Mononuclear cell (primary cell): ENCODE results near the gene LIFR. TPM values are rescaled to one million over a fixed set of nuclear protein-coding genes. Genes with fewer than 3 reads are reported as not detected.

Experiments
- H3K27me3 ChIP-seq: 2 replicates; pipeline ENCODE4 v1.6.0; 2011; ENCODE audit warnings: low read length, control low read depth; ENCODE audit not compliant: insufficient read depth
- H3K4me1 ChIP-seq: 2 replicates; pipeline ENCODE4 v1.5.1; 2011; ENCODE audit warnings: mild to moderate bottlenecking, low read length, control low read depth; ENCODE audit not compliant: insufficient read depth
- H3K4me3 ChIP-seq: 2 replicates; pipeline ENCODE4 v1.5.1; 2011; ENCODE audit warnings: mild to moderate bottlenecking, low read length, moderate library complexity
- H3K9me3 ChIP-seq: 2 replicates; pipeline ENCODE4 v1.5.1; 2011; ENCODE audit warnings: low read depth, mild to moderate bottlenecking, control low read depth, low read length
- total RNA-seq: library from RNA; depleted of rRNA; stranded (reverse); fragments of >200 nt; gene quantifications from one replicate; pipeline ENCODE4 v1.2.3, GENCODE V29; 2012

Gene LIFR
- total RNA-seq, 1 donor = 0.31 TPM

DNA sequence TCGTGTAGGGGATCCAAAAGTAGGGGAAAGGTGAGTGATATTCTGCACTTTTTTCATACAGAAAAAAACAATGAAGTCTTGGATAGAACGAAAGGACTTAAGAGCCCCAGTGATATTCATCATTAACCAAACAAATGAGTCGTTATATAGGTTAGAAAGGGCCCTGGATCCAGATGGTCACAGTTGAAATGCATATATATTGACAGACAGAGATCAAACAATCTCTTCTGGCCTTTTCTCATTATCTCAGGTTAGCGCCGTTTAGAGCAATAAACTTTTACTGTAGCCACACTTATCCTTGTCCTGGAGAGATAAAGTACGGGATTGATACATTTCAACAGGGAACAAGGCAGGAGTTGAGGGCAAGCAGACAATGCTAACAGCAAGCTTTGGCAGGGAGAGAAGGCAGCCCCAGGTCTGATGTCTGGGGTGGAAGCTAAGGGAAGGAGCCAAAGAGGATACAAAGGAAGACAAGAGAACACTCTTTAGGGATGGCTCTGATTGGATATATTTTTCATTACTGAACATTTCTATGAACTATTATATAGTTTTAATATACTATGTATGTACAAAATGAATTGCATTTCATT lies 77.0 kb downstream of the LIFR start:
- Histone ChIP-seq H3K27me3 (peaks cover 76% of the 10 kb centered on the region), H3K4me1 (no peaks in the 10 kb centered on the region), H3K9me3 (no peaks in the 10 kb centered on the region), H3K4me3 (no peak overlapping the region)

DNA sequence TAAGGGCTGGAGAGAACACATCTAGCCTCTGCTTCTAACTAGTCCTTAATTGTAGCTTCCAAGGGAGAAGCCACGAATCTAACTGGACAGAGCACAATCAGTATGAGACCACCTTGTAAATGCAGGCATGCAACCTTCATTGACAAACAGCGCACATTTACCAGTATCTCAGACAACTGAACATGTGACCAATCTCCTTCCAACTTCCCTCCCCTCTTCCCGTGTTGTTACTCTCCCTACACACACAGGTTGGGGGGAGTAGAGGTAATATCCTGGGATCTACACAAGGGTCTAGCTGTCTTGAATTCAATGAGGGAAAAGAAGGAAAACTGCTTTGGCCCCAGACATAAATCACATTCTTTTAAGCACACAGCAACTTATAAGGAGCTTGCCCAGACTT lies 77.6 kb downstream of the LIFR start:
- peaks cover 80% of the 10 kb centered on the region for H3K27me3 ChIP-seq
- no peak overlapping the region for H3K4me3 ChIP-seq
- H3K4me1 ChIP-seq = no peaks in the 10 kb centered on the region
- H3K9me3 ChIP-seq = no peaks in the 10 kb centered on the region

DNA sequence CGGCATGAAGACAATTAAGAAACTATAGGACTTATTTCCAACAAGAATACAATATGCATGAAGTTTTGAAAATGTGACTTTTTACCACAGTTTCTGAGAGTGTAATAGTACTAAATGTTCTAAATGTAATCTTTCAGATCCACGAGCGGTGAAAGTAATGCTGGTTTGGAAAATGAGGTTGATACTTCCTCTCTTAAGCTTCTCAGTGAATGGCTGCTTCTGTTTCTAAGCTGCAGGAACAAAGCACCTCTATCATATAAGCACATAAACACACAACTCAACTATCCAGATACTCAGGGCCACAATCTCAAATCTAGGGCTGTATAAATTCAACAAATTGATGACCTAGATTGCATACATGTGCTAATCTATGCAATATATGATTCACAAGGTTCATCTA lies 78.3 kb downstream of the LIFR start:
- Histone ChIP-seq H3K4me3 (no peak overlapping the region), H3K27me3 (peaks cover 81% of the 10 kb centered on the region), H3K9me3 (no peaks in the 10 kb centered on the region), H3K4me1 (no peaks in the 10 kb centered on the region)

DNA sequence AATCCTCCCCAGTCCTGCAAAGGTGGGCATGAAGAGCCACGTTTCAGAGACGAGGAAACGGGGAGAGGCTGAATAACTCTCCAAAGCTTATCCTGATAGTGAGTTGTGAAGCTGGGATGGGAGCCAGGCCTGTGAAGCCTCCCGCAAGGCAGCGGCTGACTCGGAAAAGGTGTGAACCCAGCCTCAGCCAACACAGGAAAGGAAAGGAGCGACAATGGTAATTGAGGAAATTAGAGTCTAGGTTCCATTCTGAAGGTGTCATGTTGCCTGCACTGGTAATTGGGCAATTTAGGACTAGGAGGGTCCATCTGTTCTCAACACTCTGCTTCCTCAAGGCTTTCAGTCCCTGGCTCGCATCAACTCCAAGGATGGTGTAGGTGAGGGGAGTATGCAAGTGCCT lies 83.4 kb downstream of the LIFR start:
- Histone ChIP-seq H3K4me3 (no peak overlapping the region), H3K27me3 (peaks cover 81% of the 10 kb centered on the region), H3K4me1 (no peaks in the 10 kb centered on the region), H3K9me3 (no peaks in the 10 kb centered on the region)

DNA sequence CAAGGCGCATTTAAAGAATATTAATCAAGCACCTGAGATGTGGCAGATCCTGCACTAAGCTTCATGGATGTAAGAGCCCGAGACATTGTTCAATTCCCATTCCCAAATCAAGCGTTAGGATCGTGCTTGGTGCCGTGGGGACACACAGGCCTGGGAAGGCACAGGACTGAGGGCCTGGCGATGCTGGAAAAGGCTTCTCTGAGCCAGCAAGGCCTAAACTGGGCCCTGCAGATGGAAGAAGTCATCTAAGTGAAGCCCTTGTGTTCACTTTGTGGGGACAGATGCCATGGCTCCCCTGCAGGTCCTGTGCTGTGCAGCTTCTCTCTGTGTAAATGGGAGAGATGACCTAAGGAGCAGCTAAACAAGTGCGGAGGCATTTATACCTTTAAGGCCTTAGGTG lies 83.9 kb downstream of the LIFR start:
- Histone ChIP-seq H3K27me3 (peaks cover 81% of the 10 kb centered on the region), H3K4me1 (no peaks in the 10 kb centered on the region), H3K4me3 (no peak overlapping the region), H3K9me3 (no peaks in the 10 kb centered on the region)

DNA sequence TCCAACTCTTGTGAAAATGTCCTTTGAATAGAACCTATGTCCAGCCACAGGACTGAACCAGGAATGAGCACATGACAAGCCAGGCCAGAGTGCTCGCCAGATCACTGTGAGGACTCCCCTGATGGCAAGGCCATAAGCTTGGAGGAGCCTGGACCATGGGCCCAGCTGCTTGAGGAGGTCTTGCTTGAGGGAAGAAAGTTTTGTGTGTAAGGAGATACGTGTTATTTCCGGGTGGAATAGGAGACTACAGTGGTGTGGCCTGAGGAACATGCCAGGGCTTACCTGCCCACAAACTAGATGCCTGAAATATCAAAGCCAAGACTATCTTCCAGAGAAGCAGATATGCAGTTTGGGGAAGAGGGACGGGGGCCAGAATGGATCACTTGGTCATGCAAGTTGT lies 84.7 kb downstream of the LIFR start:
- Histone ChIP-seq H3K27me3 (peaks cover 75% of the 10 kb centered on the region), H3K4me3 (no peak overlapping the region), H3K9me3 (no peaks in the 10 kb centered on the region), H3K4me1 (no peaks in the 10 kb centered on the region)

DNA sequence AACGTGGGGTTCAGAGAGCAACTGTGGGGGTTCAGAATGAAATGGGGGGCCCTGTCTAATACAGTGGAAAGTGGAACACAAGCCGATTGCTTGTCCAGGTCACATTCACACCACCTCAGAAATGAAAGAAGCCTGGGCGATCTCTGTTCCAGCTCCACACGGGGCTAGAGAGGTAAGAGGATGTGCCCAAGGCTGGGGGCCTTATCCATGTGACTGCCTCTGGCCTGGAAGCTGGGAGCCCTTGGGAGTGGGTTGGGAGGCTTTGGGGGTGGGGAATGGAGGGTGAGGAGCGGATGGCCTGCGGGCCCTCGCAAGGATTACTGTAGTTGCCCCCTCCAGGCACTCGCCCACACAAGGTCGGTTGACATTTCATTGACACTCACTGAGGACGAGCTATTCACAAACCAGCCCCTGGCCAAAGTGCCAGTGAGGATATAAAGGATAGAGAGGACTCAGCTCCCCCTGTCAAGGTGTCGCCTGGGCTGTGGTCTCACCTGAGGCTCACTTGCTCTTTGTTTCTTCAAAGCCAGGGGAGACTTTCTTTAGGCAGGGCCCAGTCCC lies 86.7 kb downstream of the LIFR start:
- no peaks in the 10 kb centered on the region for H3K4me1 ChIP-seq
- H3K4me3 ChIP-seq = no peak overlapping the region
- H3K27me3 ChIP-seq = peaks cover 72% of the 10 kb centered on the region
- no peaks in the 10 kb centered on the region for H3K9me3 ChIP-seq

DNA sequence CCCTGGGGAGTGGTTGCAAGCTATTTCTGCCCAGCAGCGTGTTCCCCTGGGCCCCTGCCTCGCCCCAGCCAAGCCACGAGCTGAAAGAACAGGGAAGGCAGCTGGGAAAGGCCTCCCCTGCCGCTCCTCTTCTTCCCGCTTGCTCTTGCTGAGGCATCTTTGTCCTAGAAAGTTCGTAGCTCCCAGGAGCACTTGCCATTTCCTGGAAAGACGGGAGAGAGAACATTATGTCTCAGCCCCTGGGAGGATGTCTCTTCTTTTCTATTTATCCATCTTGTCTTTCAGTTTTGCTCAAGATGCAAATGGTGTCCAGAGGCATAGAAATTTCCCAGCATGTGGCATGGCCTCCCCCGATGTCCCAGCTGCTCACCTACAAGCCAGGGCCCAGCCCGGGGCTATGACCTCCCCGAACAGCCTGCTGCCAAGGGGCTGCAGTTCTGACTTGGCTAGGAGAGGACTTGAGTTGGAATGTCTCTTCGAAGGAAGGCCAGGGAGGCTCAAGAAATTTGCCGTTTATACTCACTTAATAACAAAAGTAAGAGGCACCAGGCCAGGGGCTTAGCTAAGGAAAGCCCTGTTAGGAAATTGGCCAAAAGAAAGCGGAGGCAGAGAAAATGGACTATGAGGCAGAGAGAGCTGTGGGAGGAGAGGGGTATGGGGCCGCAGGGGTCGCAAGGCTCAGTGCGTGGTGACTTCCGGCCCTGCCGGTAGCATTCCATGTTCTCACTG lies 87.3 kb downstream of the LIFR start:
- no peak overlapping the region for H3K4me3 ChIP-seq
- H3K4me1 ChIP-seq = no peaks in the 10 kb centered on the region
- H3K9me3 ChIP-seq = no peaks in the 10 kb centered on the region
- H3K27me3 ChIP-seq = peaks cover 72% of the 10 kb centered on the region

DNA sequence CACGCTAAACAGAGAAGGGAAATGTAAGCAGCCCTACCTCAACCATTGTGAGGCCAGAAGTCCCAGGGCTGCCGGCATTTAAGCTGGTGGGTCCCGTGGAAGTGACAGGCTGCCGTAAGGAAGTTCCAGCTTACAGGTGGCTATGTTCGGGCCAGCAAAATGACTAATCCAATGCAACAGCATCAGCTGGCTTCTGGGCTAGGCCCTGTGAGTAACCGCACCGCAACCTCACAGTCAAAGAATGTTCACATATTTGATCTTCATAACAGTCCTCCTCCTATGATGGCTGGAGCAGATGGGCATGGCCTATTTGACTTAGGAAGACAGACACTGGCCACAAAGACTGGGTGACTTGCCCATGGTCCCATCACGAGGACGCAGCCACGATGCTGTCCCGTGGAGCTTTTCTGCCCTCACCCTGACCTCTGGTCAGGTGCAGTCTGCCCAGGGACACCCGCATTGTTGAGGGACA lies 88.2 kb downstream of the LIFR start:
- H3K4me3 ChIP-seq = no peak overlapping the region
- H3K27me3 ChIP-seq = peaks cover 75% of the 10 kb centered on the region
- no peaks in the 10 kb centered on the region for H3K9me3 ChIP-seq
- H3K4me1 ChIP-seq = no peaks in the 10 kb centered on the region

DNA sequence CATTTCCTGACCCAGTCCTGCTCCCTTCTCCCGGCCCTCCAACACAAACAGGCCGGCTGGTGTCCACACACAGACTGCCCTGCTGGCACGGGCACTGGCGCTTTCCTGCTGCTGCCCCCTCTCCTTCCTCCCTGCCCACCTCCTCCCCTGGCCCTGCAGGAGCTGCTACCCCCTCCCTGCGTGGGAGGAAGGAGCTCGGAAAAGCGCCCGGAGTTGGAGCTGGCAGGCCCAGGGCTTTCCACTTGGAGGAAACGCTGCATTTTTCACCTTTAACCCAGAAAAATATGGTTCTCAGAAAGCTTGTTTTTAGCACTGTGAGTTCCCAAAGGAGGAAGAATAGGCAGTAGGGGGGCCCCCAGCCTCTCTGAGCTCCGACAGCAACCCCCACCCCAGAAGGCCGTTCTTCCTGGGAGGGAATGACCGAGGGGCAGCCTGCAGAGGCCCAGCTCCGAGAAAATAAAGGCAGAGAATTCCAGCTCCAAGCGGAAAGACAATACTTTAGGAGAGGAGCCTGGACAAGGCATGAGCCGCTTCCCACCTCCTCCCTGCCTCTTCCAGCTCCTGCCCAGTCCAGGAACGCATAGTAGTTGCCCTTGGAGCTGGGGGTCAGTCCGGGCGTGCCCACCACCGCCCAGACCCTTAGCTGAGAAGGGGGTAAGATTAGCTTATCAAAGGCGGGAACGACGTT lies 88.9 kb downstream of the LIFR start:
- Histone ChIP-seq H3K27me3 (peaks cover 76% of the 10 kb centered on the region), H3K4me3 (no peak overlapping the region), H3K9me3 (no peaks in the 10 kb centered on the region), H3K4me1 (no peaks in the 10 kb centered on the region)

DNA sequence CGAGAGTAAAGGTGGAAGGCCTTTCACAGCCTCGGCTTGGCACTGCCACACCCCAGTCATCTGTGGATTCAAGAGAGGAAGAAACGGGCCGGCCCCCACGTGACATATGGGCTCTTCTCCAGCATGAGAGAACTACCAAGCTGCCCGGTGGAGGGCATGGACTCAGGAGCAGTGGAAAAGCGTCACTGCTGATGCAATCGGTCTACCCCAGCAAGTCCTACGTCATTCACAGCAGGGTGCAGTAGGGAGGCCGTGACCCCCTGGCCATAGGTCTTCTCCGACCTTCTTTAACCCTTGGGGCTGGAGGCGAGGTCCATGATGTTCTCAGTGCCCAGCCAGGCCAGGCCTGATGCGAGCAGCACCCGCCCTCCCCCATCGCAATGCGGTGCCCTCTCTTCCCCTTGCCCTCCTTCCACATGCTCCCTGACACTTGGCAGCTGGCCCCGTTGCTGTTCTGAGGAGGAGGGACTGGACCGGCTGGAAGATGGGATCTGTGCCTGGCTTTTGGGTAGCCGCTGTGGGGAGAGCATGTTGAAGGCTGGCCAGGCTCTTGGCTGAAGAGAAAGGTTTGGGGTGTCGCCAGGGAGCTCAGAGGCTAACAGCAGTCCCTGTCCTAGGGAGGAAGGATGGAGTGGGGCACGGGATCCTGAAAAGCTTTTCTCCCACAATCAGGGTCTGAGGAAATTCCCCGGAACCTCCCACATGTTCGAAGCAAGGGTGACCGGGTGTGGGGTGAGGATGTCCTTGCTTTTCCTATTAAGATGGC lies 89.8 kb downstream of the LIFR start:
- H3K4me3 ChIP-seq = no peak overlapping the region
- H3K9me3 ChIP-seq = no peaks in the 10 kb centered on the region
- peaks cover 73% of the 10 kb centered on the region for H3K27me3 ChIP-seq
- no peaks in the 10 kb centered on the region for H3K4me1 ChIP-seq

DNA sequence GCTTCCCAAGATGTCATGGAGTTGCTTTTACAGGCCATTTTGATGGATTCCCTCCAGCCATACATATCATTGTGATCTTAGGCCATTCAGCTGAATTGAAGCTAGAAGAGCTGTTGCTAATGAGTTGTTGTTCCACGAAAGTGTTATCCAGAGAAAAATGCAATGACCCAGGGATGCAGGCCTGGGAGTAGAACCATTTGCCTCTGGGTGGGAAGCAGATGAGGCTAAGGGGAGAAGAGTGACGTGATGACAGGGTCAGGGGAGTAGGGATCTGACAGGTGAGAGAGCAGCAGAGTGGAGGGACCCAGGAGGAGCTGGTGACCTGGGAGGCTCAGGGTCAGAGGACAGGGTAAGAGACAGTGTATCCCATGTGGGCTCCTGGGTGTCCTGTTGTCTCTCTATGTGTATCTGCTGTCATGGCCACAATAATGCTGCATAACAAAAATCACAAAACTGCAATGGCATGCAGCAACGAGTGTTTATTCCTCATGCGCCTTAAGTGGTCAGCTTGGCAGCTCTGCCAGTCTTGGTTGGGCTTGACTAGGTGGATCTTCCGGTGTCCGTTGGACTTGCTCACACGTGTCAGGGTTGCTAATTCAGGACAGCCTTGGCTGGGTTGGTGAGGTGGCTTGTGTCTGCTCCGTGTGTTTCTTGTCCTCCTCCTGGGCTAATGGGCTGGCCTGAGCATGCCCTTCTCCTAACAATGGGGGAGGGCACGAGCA lies 90.6 kb downstream of the LIFR start:
- peaks cover 78% of the 10 kb centered on the region for H3K27me3 ChIP-seq

DNA sequence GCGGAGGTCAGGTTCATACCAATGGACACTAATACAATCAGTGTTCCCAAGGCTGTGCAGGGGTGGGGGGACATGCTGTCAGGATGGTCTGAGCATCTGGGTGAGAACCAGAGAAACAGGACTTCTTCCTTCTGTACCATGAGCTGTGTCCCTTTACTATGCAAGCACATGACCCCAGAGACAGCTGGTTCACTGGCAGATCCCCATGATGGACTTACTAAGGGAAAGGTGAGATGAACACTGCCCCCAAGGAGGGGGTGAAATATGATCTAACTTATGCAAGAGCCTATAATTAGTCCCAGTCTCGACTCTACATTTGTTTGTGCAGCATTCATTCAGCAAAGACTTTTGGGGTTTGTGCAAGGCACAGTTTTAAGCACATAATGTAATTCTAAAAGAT lies 91.4 kb downstream of the LIFR start:
- H3K4me1 ChIP-seq = no peaks in the 10 kb centered on the region
- no peak overlapping the region for H3K4me3 ChIP-seq
- peaks cover 79% of the 10 kb centered on the region for H3K27me3 ChIP-seq
- no peaks in the 10 kb centered on the region for H3K9me3 ChIP-seq

More for the DNA sequence above, 90.6 kb downstream of the LIFR start:
- H3K4me3 ChIP-seq = no peak overlapping the region
- H3K9me3 ChIP-seq = no peaks in the 10 kb centered on the region
- H3K4me1 ChIP-seq = no peaks in the 10 kb centered on the region
